ENCODE results near the gene OVAAL. TPM values are rescaled to one million over a fixed set of nuclear protein-coding genes. Genes with fewer than 3 reads are reported as not detected.

Gene OVAAL
- not detected for total RNA-seq

DNA sequence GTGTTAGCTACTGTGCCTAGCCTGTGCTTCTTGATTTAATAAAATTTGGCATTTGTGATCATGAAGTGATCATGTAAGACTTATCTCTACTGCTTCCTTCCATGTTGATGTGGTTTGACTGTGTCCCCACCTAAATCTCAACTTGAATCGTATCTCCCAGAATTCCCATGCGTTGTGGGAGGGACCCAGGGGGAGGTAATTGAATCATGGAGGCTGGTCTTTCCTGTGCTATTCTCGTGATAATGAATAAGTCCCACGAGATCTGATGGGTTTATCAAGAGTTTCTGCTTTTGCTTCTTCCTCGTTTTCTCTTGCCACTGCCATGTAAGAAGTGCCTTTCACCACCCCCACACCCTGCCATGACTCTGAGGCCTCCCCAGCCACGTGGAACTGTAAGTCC, at the start of gene OVAAL:
TSS of gene OVAAL (plus strand) at position 301 of the 400 bp plus-strand sequence.
- DNase-seq (ENCODE audit: low spot score): no peak

DNA sequence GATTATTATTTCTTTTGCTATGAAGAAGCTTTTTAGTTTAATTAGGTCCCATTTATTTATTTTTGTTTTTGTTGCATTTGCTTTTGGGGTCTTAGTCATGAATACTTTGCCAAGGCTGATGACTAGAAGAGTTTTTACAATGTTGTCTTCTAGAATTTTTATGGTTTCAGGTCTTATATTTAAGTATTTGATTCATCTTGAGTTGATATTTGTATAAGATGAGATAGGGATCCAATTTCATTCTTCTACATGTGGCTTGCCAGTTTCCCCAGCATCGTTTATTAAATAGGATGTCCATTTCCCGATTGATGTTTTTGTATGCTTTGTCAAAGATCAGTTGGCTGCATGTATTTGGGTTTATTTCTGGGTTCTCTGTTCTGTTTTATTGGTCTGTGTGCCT, 47.9 kb upstream of the OVAAL start:
- DNase-seq (ENCODE audit: low spot score): no peak

- no peak for DNase-seq (ENCODE audit: low spot score)
Measured at GRCh38 chr1:180513531-180513930, 45.2 kb upstream of the OVAAL start.

DNA sequence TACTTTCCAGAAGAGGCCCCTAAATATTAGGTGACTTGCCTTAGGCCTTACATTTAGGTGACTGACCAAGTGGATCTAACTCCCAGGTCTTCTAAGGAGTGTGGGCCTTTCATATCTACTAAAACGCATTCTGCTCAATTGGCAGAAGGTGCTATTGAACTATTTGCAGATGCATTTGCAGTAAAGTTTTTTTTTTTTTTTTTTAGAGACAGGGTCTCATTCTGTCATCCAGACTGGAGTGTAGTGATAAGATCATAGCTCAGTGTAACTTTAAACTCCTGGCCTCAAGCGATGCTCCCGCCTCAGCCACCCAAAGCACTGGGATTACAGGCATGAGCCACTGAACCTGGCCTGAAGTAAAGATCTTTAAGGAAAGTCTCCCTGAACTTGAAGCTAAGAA, 43.4 kb upstream of the OVAAL start:
- DNase-seq (ENCODE audit: low spot score): no peak

DNA sequence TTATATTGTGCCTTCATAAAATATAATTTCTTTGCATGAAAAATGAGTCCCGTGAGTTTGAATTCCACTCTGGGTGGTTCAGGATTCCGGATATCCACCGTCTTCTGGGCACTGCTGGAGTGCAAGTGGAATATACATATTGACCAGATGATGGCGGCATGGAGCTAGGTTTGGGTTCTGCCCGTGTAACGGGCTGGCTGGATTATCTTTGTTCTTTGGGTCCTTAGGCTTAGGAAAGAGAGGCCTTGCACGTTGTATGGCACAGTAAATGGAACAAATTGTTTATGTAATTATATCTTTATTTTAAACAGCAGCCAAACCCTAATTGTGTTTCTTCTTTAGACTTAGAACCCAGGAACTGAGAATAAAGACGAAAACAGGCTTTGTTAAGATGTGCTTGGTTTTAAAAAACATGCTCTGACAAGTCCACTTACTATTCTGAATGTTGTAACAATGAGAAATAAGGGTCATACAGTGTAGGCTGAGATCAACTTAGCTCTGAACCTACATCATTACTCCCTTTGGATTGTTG, 42.8 kb upstream of the OVAAL start:
- DNase-seq (ENCODE audit: low spot score): peak; percentile 77

DNA sequence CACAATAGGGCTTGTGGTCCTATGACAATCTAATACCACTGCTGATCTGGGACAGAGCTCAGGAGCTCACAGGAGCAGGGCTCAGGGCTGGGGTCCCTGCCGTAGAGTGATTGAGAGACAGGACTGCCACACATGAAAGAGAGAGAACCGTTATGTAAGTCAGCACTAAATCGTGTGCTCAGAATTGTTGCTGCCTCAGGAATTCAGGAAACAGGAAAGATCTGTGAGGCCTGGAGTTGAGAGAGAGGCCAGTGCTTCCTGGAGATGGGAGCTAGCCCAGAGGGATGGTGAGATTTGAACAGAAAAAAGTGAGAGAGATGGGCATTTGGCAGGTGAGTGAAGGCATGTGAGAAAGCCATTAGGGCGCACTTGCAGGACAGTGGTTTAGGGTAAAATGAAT, 38.9 kb upstream of the OVAAL start:
- DNase-seq (ENCODE audit: low spot score): no peak

- DNase-seq (ENCODE audit: low spot score): no peak
Measured at GRCh38 chr1:180521474-180522212, 37.1 kb upstream of the OVAAL start.

DNA sequence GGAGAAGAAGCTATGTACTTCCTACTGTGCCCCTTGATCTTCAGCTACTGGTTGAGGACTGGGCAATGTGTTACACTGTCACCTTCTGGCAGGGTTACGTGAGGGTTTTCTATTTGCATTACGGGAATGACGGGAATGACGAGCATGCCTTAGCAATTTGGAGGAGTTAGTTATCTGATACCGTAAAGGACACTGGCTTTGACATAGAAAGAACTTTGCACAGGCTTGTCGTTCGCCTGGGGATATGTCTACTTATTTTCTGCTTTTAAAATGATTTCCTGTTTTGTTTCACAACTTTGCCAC, 36.6 kb upstream of the OVAAL start:
- DNase-seq (ENCODE audit: low spot score): no peak

GRCh38 chr1:180524160-180524914, 34.4 kb upstream of the OVAAL start:
- DNase-seq (ENCODE audit: low spot score): no peak

DNA sequence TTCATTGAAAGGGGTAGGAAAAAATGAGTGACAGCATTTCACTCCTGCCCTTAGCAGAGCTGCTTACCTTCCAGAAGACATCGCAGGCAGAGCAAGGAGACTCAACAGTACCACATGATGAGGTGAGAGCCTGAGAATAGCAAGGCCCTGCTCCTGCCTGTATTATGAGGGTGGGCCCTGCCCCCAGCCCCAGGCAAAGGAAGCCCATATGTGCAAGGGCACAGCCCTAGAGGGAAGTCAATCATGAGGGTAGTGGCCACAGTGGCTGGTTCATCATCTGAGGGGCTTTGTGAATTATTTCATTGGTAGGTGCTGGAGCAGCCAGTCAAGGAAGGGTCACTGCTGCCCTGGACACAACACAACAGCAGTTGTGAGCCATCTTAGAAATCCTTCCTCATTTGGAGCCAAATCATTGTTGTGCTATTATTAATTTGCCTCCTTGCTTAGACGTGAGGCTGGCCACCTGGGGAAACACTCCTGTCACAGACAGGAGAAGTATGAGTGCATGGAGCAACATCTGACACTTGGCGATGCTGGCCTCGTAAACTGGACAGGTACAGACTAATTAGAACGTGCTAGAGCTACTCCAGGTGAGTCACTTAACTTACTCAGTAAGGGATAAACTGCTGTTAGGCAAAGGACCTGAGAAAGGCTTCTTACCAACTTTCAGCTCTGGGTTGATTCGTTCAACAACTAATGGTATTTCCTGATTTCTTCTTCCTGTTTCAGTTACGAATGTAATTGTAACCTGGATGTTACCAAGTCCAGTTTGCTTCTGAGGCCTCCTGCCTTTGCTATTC, 33.6 kb upstream of the OVAAL start:
- DNase-seq (ENCODE audit: low spot score): no peak

GRCh38 chr1:180525715-180526039, 33.1 kb upstream of the OVAAL start:
- no peak for DNase-seq (ENCODE audit: low spot score)

- DNase-seq (ENCODE audit: low spot score): no peak
Measured at GRCh38 chr1:180527101-180527669, 31.6 kb upstream of the OVAAL start.

- DNase-seq (ENCODE audit: low spot score): no peak
Measured at GRCh38 chr1:180528868-180529470, 29.8 kb upstream of the OVAAL start.

- peak; percentile 30 for DNase-seq (ENCODE audit: low spot score)
Measured at GRCh38 chr1:180530501-180530900, 28.3 kb upstream of the OVAAL start.

GRCh38 chr1:180532854-180533253, 25.9 kb upstream of the OVAAL start:
- DNase-seq (ENCODE audit: low spot score): no peak

- DNase-seq (ENCODE audit: low spot score): peak; percentile 54
Measured at GRCh38 chr1:180533266-180533987, 25.3 kb upstream of the OVAAL start.

DNA sequence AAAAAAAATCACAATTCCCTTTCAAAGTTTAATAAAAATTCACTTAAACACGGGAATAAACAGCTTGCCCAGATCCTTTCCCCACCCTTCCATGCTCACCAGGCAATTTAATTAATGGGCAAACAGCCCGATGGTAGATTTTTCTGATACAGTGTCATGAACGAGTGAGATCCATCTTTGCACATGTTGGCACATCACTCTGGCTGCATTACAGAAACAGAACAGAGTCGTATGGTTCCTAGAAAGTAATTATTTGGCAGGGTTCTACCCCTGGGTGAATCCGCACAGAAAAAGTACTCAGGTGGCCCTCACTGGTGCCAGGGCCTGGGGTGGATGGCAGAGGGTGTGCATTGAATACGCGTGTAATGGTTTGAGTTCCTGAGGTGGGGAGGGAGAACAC, 24.6 kb upstream of the OVAAL start:
- no peak for DNase-seq (ENCODE audit: low spot score)

GRCh38 chr1:180535418-180535999, 23.3 kb upstream of the OVAAL start:
- no peak for DNase-seq (ENCODE audit: low spot score)

DNA sequence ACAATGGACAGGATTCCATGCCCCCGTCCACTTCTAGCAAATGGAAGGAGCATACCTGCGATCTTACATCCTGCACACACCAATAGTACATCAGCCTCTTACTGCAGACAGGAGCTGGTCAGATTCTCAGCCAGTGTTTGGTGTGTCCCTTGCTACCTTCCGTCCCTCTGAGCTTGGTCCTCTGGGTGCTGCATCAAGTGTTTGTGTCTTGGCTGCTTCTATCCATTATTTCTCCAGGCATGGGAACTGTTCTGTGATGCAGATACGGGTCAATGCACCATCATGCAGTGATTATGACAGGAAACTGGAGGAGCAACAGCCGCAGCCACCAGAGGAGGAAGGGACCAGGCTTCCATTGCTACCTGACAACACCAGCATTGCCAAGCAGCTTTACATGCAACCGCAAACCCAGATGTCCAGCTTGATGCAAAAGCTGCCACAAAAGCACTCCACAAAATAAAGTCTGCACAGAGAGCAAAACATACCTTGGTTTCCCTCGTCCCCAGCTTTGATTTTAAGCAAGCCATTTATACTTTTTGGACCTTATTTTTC, 21.9 kb upstream of the OVAAL start:
- no peak for DNase-seq (ENCODE audit: low spot score)

DNA sequence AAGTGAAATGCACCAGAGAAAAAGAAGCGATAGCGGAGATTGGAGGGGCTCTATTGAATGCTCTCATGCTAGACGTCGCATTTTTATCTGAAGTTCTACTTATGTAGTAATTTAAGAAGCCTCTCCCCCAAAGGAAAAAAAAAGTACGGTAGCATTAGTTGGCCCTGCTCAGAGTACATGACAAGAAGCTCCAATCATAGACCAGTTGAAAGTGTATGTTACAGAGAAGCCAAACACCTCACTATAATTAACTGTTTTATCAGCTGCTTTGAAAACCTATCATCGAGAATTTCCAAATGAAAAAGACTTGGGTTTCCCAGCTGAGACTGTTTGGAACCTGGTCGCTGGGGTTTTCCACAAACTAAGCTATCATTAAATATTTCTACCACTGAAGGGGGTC, 19.6 kb upstream of the OVAAL start:
- no peak for DNase-seq (ENCODE audit: low spot score)
